ENCODE results near the gene TPCN2.

- TF ChIP-seq CTCF (IDR thresholded peaks at IDR 0.05) (no peak), POLR2A (IDR thresholded peaks at IDR 0.05) (no peak)
Measured at GRCh38 chr11:69137151-69137844, 88.6 kb downstream of the TPCN2 start.

Data from heart left ventricle (tissue), 13 donors.